SK-N-SH treated with all-trans-retinoic acid at 6 μM for 48 hours (cell line): ENCODE measurements around the gene BTG4.

Source experiments
- ARNTL ChIP-seq: fragments of 450-650 bp; formaldehyde crosslinking; IDR thresholded peaks from 2 replicates; pipeline ENCODE4 v1.5.0; 2020; ENCODE audit warnings: low read depth, mild to moderate bottlenecking, moderate library complexity, borderline replicate concordance
- CREB5 ChIP-seq: fragments of 250-450 bp; sonication (Bioruptor Pico); IDR thresholded peaks from 2 replicates; pipeline ENCODE4 v1.5.1; 2020; ENCODE audit warnings: low read depth, mild to moderate bottlenecking, moderate library complexity
- ISL1 ChIP-seq: fragments of 250-450 bp; sonication (Bioruptor Pico); IDR thresholded peaks from 2 replicates; pipeline ENCODE4 v2.1.2; 2022; ENCODE audit warnings: mild to moderate bottlenecking, moderate library complexity
- PATZ1 ChIP-seq: fragments of 250-450 bp; sonication (Bioruptor Pico); IDR thresholded peaks from 2 replicates; pipeline ENCODE4 v1.8.0; 2020; ENCODE audit warnings: mild to moderate bottlenecking, moderate library complexity, borderline replicate concordance
- TOX ChIP-seq: fragments of 250-450 bp; sonication (Bioruptor Pico); IDR thresholded peaks from 2 replicates; pipeline ENCODE4 v1.8.0; 2021; ENCODE audit warnings: mild to moderate bottlenecking, moderate library complexity, borderline replicate concordance
- ZC3H10 ChIP-seq: fragments of 250-450 bp; sonication (Bioruptor Pico); IDR thresholded peaks from 2 replicates; pipeline ENCODE4 v1.5.1; 2021; ENCODE audit warnings: mild to moderate bottlenecking, moderate library complexity
- ZFP30 ChIP-seq: fragments of 450-650 bp; formaldehyde crosslinking; IDR thresholded peaks from 2 replicates; pipeline ENCODE4 v1.5.0; 2022; ENCODE audit warnings: mild to moderate bottlenecking, moderate library complexity

GRCh38 chr11:111472228-111472627 is 40.0 kb downstream of the BTG4 start:
- no peak for TF ChIP-seq ZC3H10 (CRISPR knock-in tag)
- TF ChIP-seq PATZ1 (CRISPR knock-in tag): no peak
- TF ChIP-seq ARNTL (CRISPR knock-in tag): no peak
- TF ChIP-seq ZFP30: no peak
- TF ChIP-seq CREB5: no peak
- TF ChIP-seq ISL1 (CRISPR knock-in tag): no peak
- TF ChIP-seq TOX: no peak
